Panc1 (cell line): ENCODE measurements around the gene RRAGA.

Experiments used
- POLR2AphosphoS5 ChIP-seq: IDR thresholded peaks from 2 replicates; pipeline ENCODE4 v1.6.1; 2012; ENCODE audit warnings: mild to moderate bottlenecking, low read depth, low read length, moderate library complexity
- TCF7L2 ChIP-seq: IDR thresholded peaks from 2 replicates; pipeline ENCODE4 v1.6.1; 2011; ENCODE audit warnings: mild to moderate bottlenecking, low read depth, low read length, inconsistent platforms
- TF ChIP-seq, protein P1 (sequence below): fragments of 450-650 bp; IDR thresholded peaks from 2 replicates; pipeline ENCODE4 v1.5.1; 2017; ENCODE audit warnings: mild to moderate bottlenecking
- TF ChIP-seq, protein P2 (sequence below), 2 experiments: IDR thresholded peaks; 2 replicates each; pipeline ENCODE4 v1.6.1; 2011 to 2012; ENCODE audit warnings: low read depth in 2 of 2, control low read depth in 1 of 2, low read length in 1 of 2, mild to moderate bottlenecking in 1 of 2, moderate library complexity in 1 of 2; ENCODE audit not compliant: insufficient read depth in 1 of 2

DNA sequence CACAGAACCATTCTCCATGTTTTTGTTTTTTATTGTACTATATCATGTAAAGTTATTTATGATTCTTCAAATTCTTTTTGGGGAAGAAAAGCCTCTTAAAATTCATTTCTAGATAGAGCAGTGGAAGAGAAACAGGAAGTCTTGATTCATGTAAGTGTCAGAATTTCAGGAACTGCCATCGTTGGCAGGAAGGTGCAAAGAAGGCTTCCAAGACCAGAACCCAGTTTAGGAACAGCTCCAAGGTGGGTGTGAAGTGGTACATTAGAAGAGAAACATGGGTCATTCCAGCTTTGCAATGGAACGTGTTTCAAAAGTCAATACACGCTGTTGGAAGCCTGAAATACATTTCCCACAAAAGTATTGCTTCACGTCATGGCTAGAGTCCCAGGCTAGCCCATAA is 31.0 kb upstream of the RRAGA start:
- TF ChIP-seq, protein P1, sequence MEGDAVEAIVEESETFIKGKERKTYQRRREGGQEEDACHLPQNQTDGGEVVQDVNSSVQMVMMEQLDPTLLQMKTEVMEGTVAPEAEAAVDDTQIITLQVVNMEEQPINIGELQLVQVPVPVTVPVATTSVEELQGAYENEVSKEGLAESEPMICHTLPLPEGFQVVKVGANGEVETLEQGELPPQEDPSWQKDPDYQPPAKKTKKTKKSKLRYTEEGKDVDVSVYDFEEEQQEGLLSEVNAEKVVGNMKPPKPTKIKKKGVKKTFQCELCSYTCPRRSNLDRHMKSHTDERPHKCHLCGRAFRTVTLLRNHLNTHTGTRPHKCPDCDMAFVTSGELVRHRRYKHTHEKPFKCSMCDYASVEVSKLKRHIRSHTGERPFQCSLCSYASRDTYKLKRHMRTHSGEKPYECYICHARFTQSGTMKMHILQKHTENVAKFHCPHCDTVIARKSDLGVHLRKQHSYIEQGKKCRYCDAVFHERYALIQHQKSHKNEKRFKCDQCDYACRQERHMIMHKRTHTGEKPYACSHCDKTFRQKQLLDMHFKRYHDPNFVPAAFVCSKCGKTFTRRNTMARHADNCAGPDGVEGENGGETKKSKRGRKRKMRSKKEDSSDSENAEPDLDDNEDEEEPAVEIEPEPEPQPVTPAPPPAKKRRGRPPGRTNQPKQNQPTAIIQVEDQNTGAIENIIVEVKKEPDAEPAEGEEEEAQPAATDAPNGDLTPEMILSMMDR = no peak
- TF ChIP-seq, protein P2, sequence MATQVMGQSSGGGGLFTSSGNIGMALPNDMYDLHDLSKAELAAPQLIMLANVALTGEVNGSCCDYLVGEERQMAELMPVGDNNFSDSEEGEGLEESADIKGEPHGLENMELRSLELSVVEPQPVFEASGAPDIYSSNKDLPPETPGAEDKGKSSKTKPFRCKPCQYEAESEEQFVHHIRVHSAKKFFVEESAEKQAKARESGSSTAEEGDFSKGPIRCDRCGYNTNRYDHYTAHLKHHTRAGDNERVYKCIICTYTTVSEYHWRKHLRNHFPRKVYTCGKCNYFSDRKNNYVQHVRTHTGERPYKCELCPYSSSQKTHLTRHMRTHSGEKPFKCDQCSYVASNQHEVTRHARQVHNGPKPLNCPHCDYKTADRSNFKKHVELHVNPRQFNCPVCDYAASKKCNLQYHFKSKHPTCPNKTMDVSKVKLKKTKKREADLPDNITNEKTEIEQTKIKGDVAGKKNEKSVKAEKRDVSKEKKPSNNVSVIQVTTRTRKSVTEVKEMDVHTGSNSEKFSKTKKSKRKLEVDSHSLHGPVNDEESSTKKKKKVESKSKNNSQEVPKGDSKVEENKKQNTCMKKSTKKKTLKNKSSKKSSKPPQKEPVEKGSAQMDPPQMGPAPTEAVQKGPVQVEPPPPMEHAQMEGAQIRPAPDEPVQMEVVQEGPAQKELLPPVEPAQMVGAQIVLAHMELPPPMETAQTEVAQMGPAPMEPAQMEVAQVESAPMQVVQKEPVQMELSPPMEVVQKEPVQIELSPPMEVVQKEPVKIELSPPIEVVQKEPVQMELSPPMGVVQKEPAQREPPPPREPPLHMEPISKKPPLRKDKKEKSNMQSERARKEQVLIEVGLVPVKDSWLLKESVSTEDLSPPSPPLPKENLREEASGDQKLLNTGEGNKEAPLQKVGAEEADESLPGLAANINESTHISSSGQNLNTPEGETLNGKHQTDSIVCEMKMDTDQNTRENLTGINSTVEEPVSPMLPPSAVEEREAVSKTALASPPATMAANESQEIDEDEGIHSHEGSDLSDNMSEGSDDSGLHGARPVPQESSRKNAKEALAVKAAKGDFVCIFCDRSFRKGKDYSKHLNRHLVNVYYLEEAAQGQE (IDR thresholded peaks at IDR 0.05; ENCODE audit: insufficient read depth in 1 of 2, low read depth in 2 of 2, low read length in 1 of 2) = no peak
- TF ChIP-seq TCF7L2 (no peak), POLR2AphosphoS5 (no peak)
